Fibroblast of skin of back (primary cell): ENCODE data around the gene SPRING1.

Source experiments
- DNase-seq: peaks from one replicate; pipeline ENCODE4 v3.0.0-alpha.2; 2013

SPRING1 gene

DNA sequence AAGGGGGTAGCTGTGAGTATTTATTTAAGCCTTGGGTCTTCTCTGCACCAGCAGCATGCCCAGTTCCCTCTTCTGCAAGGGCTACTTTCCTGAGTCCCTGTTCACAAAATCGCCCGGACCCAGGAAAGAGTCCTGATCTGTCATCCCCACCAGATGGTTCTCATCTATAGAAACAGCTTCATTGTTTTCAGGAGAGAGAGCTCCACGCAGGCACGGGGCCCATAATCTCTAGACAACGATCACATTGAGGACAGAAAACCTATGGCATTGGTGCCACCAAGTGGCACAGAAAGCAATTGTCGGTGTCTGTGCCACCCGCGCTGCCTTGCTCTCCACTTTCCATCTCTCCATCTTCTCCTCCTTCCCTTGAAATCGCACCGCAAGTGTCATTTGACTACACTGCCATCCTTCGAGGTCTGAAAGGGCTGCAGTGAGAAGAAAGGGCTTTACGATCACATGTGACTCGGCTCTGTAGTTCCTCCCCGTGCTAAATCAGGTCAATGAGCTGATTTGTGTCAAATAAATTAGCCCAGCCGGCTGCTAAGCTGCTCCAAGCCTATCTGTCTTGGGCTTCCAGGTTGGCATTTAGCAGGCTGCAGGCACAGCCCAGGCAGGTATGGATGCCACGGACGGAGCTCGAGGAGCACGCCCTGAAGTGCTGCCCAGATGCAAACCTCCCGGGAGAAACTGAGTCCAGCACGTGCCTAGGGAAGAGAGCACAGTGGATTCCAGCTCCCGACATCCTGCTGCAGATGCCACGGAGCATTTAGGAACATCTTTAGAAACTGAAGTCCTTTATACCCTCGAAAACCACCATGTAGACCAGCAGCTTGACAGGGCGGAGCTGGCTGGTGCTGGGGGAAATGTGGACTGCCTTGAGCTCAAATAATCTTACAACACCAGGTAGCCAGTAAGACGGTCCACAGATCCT lies 28.8 kb downstream of the SPRING1 start:
- peak; percentile 67 for DNase-seq

DNA sequence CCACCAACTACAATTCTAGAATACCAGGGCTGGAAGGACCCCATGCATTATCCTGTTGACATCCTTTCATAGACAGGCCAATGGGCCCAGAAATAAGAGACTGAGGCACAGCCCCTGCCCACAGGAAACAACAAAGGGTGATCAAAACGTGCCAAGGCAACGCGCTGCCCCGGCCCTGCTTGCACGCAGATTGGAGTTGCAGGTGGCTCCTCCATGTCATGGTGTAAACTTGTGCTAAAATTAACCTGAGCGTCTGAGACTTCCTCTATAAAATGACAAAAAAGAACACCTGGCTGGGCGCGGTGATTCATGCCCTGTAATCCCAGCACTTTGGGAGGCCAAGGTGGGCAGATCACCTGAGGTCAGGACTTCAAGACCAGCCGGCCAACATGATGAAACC lies 30.1 kb downstream of the SPRING1 start:
- DNase-seq: no peak

DNA sequence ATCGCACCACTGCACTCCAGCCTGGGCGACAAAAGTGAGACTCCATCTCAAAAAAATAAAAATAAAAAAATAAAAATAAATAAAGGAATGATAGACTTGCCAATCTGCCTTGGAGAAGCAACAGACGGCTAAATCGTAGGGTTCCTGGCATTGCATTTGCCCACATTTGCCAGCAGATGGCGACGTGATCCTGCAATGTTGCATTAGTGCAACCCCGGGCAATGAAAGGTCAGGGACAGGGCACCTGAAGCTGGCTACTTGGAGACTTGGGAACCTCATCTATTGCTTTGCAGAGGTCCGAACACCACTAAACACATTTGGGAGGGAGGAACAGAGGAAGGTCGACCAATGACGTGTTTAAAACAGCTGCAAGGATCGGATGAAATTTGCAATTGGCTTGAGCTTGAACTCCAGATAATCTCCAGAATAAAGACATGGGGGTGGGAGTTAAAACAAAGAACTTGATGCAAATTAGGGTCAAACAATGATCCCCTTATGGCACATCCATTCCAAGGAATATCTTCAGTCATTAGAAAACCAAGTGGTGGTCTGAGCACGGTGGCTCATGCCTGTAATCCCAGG lies 34.6 kb downstream of the SPRING1 start:
- DNase-seq: peak; percentile 58

DNA sequence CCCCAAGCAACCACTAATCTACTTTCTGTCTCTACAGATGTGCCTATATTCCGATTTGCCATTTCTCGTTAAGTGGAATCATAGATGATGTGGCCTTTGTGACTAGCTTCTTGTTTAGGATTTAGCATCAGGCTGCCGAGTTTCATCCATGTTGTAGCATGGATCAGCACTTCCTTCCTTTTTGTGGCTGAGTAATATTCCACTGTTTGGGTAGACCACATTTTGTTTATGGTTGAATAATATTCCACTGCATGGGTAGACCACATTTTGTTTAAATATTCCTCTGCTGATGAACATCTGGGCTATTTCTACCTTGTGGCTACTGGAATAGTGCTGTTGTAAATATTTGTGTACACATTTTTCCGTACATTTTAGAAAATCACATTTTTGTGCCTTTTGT lies 36.4 kb downstream of the SPRING1 start:
- no peak for DNase-seq

DNA sequence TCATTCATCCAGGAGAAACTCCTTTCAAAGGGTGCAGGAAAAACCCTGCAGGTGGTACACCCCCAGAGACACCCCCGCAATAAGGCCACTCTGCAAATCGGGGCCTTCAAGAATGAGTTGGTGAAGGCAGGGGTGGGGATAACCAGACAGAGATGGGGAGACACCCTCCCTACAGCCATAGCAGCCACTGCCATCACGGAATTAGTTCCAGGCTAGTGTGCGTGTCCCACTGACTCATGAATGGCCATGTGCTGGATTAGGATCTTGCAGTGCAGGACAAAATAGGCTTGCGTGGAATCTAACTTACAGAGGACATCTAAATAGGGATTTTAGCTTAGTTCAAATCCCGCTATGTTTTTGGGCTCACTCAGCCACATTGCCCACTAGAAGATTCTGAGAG lies 37.8 kb downstream of the SPRING1 start:
- peak; percentile 5 for DNase-seq

DNA sequence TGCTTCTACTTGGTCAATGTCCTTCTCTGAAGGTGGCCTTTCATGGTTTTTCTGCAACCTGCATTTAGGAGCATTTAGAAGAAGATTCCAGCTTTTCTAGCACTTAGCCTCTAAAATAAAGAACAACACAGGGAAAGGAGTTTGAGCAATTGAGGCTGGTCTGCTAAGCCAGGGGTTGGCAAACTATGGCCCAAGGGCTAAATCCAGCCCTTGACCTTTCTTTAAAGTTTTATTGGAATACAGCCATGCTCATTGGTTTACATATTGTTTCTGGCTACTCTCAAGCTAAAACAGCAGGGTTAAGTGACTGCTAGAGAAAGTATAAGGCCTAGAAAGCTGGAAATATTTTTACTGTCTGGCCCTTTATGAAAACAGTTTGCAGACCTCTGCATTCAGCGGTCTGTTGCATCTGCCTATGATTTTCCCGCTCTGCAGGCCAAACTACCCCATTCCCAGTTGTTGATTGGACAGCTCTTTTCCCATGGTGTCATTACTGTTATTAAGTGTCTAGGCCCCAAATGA lies 39.3 kb downstream of the SPRING1 start:
- DNase-seq: no peak

DNA sequence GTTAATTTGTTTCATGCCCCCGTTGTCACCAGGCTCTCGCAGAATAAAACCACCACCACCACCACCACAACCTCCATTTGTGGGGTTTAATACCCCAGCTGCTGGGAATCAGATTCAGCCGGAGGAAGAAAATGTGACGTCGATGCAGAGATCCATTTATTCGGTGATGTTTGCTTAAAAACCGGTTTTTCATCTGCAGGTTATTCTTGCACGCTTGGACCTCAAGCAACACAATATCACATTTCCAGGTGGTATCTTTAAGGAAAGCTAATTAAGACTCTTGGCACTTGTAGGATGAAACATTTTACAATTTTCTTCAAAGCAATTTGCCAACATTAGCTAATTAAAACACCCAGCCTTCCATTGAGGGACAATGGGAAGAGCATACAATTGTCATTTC lies 39.8 kb downstream of the SPRING1 start:
- no peak for DNase-seq

DNA sequence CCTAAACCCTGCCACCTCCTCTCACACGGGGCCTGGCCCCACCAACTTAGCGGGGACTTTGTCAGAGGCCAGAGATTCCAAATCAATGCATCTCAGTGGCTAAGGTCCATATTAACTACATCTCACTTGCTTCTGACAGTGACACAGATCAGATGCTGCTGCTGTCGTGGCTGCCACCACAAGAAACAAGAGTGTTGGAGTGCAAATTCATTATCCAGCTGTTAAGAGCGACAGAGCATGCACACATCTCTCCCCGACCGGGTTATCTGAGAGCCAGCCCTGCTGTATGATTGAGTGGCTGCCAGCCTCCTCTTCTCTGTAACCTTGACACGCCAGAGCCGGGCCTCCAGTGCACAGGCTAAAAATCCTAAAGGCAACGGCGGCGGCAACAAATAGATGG lies 40.2 kb downstream of the SPRING1 start:
- no peak for DNase-seq

DNA sequence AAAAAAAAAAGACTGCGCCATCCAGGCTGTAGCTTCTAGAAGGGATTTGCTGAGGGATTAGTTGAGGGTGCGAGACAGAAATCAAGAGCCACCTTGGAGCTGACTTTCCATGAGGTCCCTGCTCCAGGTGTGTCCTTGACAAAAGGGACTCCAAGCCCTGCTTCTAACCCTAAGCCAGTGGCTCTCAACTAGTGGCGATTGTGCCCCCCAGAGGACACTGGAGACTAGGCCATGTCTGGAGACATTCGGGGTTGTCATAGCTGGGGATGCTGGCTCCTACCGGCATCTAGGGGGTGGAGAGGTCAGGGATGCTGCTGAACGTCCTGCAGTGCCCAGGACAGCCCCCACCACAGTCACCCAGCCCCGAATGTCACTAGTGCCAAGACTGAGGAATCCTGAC lies 40.6 kb downstream of the SPRING1 start:
- DNase-seq: peak; percentile 38

DNA sequence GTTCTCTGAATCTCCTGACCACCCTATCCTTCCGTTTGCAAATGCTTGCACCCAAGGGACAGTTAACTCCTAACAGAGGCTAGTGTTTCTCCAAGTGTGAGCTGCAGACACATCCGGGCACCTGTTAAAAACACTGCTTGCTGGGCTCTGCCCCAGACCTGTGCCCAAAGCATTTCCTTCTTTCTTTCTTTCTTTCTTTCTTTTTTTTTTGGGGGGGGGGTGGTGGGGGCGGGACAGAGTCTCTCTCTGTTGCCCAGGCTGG lies 42.5 kb downstream of the SPRING1 start:
- no peak for DNase-seq

DNA sequence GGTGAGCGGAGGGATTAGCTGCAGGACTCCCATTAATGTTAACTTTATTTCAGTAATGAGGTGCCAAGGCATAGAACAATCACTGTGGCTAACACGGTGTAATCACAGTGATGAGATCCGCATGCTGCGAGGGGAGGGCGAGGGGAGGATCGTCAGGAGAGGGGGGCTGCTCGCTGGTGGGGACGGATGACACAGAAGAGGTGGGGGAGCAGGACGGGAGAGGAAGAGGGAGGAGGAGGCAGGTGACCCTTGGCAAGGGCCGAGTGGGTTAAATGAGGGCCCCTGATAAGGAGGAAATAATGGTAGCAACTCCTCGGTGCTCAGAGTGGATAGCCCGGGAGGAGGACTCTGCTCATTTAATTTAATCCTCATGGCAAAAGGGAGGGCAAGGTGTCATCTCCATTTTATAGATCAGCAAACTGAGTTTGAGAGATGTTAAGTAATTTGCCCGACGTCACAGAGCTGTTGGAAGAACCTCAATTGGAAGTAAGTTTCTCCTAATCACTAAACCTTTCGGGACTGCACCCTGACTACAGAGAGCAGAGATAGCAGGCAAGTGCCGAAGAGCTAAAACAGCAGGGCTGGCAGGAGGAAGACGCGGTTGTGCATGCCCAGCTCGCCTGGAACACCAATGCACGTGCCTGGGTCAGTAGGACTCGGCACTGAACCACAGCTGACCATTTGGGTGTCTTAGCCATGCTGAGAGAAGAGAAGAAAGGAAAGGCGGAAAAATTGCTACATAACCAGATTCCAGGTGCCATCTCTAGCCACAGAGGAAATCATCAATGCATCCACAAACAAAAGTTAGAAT lies 43.0 kb downstream of the SPRING1 start:
- no peak for DNase-seq

DNA sequence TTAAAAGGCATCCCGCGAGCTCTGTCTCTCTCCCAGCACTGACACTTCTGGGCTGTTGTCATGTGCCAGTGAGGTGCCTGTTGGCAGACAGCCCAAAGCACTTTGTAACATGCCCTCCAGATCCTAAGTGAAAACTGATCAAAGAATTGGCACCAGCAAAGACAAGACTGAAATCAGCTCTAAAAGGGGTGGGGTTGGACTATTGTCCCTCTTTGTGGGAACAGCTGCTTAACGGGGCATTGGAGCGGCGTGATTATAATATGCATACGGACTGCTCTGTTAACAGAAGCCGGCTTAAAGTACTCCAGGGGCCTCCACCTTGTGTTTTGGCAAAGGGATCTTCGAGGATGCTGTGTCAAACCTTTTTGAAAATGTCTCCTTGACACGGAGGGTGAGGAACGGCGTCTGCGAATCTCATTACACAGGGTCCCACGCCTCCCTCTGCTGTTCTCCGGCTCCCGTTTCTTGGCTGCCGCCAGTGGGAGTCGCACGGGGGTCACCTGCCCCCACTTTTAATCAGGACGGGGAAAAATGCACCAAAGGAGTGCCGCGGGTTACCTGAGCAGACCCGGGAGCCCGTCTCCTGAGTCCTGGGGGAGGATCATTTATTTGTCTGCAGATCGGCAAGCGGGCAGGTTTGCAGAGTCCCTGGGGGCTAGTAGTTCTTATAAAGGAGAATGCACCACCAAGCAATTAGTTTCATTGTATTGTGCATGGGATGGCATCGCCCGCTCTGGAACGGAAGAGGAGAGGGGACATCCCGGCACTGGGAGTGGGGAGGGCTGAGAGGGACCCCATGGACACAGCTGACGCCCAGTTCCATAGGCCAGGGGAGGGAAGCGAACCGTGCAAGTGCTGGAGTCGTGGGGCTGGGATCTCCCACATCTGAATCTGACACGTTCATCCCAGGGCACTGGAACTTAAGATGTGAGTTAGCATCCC lies 44.3 kb downstream of the SPRING1 start:
- DNase-seq: no peak

DNA sequence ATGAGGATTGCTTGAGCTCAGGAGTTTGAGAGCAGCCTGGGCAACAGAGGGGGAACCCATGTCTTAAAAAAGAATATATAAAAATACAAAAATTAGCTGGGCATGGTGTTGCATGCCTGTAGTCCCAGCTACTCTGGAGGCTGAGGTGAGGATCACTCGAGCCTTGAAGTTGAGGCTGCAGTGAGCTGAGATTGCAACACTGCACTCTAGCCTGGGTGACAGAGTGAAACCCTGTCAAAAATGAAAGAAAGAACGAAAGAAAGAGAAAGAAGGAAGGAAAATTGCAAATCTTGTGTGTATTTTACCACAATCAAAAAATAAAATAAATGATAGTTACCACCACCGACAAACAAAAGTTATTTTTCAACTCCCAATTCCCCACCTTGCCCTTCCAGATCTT lies 45.3 kb downstream of the SPRING1 start:
- no peak for DNase-seq

DNA sequence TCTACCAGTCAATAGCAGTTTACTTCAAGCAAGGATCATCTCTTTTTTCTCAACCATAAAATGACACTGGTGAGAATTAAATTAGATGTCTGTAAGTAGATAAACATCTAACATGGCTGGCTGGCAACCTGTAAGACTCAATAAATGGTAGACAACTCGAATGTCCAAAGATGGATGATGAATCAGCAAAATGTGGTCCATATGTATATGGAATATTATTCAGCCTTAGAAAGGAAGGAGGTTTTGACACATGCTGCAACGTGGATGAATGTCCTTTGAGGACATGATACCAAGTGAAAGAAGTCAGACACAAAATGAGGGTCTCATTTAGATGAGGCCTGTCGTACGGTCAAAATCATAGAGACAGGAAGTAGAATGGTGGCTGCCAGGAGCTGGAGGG lies 46.2 kb downstream of the SPRING1 start:
- DNase-seq: no peak

DNA sequence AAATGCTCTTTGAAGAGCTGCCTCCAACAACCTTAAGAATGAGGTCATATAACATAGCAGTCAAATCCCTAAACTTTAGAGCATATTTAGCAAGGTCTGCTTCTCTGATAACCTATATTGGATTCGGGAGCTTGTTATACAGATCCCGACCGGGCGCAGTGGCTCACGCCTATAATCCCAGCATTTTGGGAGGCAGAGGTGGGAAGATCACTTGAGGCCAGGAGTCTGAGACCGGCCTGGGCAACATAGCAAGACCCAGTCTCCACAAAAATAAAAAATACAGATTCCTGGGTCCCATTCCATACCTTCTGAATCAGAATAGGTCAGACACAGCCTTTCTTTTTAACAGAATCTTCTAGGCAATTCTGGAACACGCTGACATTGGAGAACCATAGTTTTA lies 46.7 kb downstream of the SPRING1 start:
- no peak for DNase-seq

DNA sequence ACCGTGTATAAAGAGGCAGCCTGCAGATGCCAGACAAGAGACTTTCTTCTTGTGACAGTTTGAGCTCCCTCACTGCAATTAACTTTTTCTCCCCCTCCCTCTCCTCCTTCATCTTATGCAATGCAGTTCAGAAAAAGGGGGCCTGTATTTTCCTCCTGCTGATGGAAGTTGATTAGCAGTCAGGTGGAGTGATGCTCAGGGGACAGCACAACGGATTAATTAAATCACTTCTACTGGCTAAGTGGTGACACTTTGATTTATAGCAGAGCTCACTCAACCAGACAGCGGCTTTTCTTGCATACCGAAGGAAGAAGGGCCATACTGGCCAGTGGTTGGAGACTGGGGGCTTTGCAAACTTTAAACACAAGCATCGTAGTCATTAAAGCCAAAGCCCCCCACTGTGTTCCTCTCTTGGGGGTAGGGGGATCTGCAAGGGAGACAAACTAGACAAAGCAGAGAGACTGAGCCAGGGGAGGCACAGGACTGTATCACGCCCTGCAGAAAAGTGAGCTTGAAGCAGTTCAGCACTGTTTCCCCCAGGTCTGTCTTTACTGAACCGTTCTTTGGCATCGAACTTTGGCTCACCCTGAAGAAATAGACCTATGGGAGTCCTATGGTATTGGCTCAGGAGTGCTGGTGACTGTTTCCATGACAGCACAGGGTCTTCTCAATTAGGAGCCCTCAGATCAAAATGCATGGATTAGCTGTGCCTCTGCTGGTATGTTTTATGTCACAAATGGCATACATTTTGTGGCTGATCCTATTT lies 47.7 kb downstream of the SPRING1 start:
- no peak for DNase-seq

DNA sequence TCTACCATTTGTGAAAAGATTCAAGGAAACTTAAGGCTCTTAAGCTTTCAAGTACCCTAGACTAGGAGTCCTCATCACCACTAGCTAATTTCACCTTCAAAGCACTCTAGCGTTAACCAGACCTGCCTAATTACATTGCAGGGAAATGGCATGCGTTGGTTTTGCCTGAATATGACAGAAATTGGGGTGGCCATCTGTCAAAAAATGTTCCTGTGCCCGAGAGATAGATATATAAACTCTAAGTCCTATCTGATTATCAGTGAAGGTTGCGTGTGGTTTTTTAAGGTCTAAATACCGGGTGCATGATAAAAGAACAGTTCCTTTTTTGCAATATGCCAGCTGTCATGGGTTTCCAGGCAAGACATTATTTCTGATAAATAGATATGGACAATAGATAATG lies 48.3 kb downstream of the SPRING1 start:
- no peak for DNase-seq
